WTC11 (cell line): ENCODE data around the gene STON1. TPM values are rescaled to one million over a fixed set of nuclear protein-coding genes. Genes with fewer than 3 reads are reported as not detected.

ENCODE experiments used
- ATAC-seq: fragments of 200-7000 bp; cut with Tn5 transposase; 2 replicates; pipeline ENCODE4 v1.10.0; 2021; ENCODE audit warnings: mild to moderate bottlenecking, moderate library complexity
- CTCF ChIA-PET: fragments of 300-600 bp; sonication (Branson Sonifier 250); formaldehyde crosslinking; loops from one replicate; lab custom pipeline; 2021; ENCODE audit warnings: antibody characterized with exemption; lab: Charles Lee
- POLR2A ChIA-PET: fragments of 350-600 bp; sonication (Branson Sonifier 250); formaldehyde crosslinking; loops from one replicate; lab custom pipeline; 2021; ENCODE audit warnings: antibody characterized with exemption; lab: Charles Lee
- DNase-seq: peaks from one replicate; pipeline ENCODE4 v3.0.0; 2021; ENCODE audit warnings: low spot score
- H3K27ac Mint-ChIP-seq: 2 replicates; pipeline ENCODE4 v1.8.0; 2021; ENCODE audit warnings: mixed read lengths
- H3K27me3 Mint-ChIP-seq: 2 replicates; pipeline ENCODE4 v1.8.0; 2021; ENCODE audit warnings: low read depth, mild to moderate bottlenecking, moderate library complexity, mixed read lengths
- H3K36me3 Mint-ChIP-seq: 2 replicates; pipeline ENCODE4 v1.8.0; 2021; ENCODE audit warnings: mixed read lengths
- H3K4me1 Mint-ChIP-seq: 2 replicates; pipeline ENCODE4 v1.8.0; 2022; ENCODE audit warnings: mixed read lengths
- H3K4me3 Mint-ChIP-seq: 2 replicates; pipeline ENCODE4 v1.8.0; 2021; ENCODE audit warnings: mild to moderate bottlenecking, moderate library complexity, mixed read lengths
- H3K9me3 Mint-ChIP-seq: 2 replicates; pipeline ENCODE4 v1.8.0; 2021; ENCODE audit warnings: mixed read lengths
- CBFB ChIP-seq: sonication (generic); formaldehyde crosslinking; IDR thresholded peaks from 2 replicates; pipeline ENCODE4 v1.8.1; 2022; ENCODE audit warnings: mild to moderate bottlenecking, low read depth, missing genetic modification reagents
- GABPB1 ChIP-seq: sonication (generic); formaldehyde crosslinking; IDR thresholded peaks from 2 replicates; pipeline ENCODE4 v1.8.1; 2023; ENCODE audit warnings: mild to moderate bottlenecking, missing genetic modification reagents
- IRF1 ChIP-seq: sonication (generic); formaldehyde crosslinking; IDR thresholded peaks from 2 replicates; pipeline ENCODE4 v1.8.0; 2023; ENCODE audit warnings: missing genetic modification reagents
- TEAD1 ChIP-seq: sonication (generic); formaldehyde crosslinking; IDR thresholded peaks from 2 replicates; pipeline ENCODE4 v1.8.0; 2022; ENCODE audit warnings: mild to moderate bottlenecking, missing genetic modification reagents
- ZNF423 ChIP-seq: fragments of 250-450 bp; sonication (Bioruptor Pico); IDR thresholded peaks from 2 replicates; pipeline ENCODE4 v2.1.2; 2022; ENCODE audit warnings: mild to moderate bottlenecking, moderate library complexity
- total RNA-seq: library from RNA; stranded (reverse); gene quantifications from 3 replicates; pipeline ENCODE4 v1.2.3, GENCODE V29; 2021
- TF ChIP-seq, protein P1 (sequence below): fragments of 250-450 bp; sonication (Bioruptor Pico); IDR thresholded peaks from 2 replicates; pipeline ENCODE4 v1.9.0; 2021; ENCODE audit warnings: mild to moderate bottlenecking
- TF ChIP-seq, protein P2 (sequence below): sonication (generic); formaldehyde crosslinking; IDR thresholded peaks from 2 replicates; pipeline ENCODE4 v1.8.1; 2022; ENCODE audit warnings: low read depth, missing genetic modification reagents, borderline replicate concordance
- TF ChIP-seq, protein P3 (sequence below): sonication (generic); formaldehyde crosslinking; IDR thresholded peaks from 2 replicates; pipeline ENCODE4 v1.8.1; 2023; ENCODE audit warnings: mild to moderate bottlenecking, moderate library complexity, missing genetic modification reagents
- TF ChIP-seq, protein P4 (sequence below): sonication (generic); formaldehyde crosslinking; IDR thresholded peaks from 2 replicates; pipeline ENCODE4 v1.8.1; 2023; ENCODE audit warnings: mild to moderate bottlenecking, missing genetic modification reagents

Gene STON1
- total RNA-seq, 1 experiment from 2014 or later, result 11.0 TPM

GRCh38 chr2:48511849-48512470 is 18.0 kb upstream of the STON1 start (continued):
- TF ChIP-seq, protein P1, sequence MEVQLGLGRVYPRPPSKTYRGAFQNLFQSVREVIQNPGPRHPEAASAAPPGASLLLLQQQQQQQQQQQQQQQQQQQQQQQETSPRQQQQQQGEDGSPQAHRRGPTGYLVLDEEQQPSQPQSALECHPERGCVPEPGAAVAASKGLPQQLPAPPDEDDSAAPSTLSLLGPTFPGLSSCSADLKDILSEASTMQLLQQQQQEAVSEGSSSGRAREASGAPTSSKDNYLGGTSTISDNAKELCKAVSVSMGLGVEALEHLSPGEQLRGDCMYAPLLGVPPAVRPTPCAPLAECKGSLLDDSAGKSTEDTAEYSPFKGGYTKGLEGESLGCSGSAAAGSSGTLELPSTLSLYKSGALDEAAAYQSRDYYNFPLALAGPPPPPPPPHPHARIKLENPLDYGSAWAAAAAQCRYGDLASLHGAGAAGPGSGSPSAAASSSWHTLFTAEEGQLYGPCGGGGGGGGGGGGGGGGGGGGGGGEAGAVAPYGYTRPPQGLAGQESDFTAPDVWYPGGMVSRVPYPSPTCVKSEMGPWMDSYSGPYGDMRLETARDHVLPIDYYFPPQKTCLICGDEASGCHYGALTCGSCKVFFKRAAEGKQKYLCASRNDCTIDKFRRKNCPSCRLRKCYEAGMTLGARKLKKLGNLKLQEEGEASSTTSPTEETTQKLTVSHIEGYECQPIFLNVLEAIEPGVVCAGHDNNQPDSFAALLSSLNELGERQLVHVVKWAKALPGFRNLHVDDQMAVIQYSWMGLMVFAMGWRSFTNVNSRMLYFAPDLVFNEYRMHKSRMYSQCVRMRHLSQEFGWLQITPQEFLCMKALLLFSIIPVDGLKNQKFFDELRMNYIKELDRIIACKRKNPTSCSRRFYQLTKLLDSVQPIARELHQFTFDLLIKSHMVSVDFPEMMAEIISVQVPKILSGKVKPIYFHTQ, result no peak
- TF ChIP-seq, all 79 proteins: peak for 0

DNA sequence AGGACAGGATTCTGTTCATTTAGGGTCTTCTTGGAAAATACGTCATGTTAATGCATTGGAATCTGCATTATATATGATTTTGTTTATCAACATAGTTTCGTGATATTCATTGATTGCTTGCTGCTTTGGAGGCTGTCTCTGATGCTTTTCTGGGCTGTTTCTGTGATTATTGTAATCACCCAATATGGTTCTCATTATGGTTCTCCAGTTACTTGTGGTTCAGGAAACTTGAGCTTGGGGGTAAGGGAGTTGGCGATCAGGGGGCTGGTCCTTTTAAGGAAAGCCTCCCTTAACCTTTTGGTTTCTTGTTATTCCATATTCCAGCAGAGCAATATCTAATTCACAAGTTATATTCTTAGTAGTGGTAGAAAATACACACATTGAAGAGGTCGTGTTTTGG is 17.4 kb upstream of the STON1 start:
- DNase-seq (no peak), ATAC-seq (no peak)
- ChIA-PET CTCF (no interaction called here), POLR2A (no interaction called here)
- Mint-ChIP-seq H3K27ac (peak overlapping the region; percentile 75; the same call in 1 of the 2 replicates), H3K36me3 (peaks cover 48% of the 10 kb centered on the region), H3K9me3 (no peaks in the 10 kb centered on the region), H3K27me3 (no peaks in the 10 kb centered on the region), H3K4me1 (peaks cover 48% of the 10 kb centered on the region)
- TF ChIP-seq IRF1 (CRISPR knock-in tag), result no peak
- TF ChIP-seq, protein P2, sequence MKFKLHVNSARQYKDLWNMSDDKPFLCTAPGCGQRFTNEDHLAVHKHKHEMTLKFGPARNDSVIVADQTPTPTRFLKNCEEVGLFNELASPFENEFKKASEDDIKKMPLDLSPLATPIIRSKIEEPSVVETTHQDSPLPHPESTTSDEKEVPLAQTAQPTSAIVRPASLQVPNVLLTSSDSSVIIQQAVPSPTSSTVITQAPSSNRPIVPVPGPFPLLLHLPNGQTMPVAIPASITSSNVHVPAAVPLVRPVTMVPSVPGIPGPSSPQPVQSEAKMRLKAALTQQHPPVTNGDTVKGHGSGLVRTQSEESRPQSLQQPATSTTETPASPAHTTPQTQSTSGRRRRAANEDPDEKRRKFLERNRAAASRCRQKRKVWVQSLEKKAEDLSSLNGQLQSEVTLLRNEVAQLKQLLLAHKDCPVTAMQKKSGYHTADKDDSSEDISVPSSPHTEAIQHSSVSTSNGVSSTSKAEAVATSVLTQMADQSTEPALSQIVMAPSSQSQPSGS (CRISPR knock-in tag), result no peak
- TF ChIP-seq, protein P3, sequence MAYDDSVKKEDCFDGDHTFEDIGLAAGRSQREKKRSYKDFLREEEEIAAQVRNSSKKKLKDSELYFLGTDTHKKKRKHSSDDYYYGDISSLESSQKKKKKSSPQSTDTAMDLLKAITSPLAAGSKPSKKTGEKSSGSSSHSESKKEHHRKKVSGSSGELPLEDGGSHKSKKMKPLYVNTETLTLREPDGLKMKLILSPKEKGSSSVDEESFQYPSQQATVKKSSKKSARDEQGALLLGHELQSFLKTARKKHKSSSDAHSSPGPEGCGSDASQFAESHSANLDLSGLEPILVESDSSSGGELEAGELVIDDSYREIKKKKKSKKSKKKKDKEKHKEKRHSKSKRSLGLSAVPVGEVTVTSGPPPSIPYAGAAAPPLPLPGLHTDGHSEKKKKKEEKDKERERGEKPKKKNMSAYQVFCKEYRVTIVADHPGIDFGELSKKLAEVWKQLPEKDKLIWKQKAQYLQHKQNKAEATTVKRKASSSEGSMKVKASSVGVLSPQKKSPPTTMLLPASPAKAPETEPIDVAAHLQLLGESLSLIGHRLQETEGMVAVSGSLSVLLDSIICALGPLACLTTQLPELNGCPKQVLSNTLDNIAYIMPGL (CRISPR knock-in tag), result no peak
- TF ChIP-seq, all 79 proteins: peak for 0
- no peak overlapping the region for H3K4me3 Mint-ChIP-seq

DNA sequence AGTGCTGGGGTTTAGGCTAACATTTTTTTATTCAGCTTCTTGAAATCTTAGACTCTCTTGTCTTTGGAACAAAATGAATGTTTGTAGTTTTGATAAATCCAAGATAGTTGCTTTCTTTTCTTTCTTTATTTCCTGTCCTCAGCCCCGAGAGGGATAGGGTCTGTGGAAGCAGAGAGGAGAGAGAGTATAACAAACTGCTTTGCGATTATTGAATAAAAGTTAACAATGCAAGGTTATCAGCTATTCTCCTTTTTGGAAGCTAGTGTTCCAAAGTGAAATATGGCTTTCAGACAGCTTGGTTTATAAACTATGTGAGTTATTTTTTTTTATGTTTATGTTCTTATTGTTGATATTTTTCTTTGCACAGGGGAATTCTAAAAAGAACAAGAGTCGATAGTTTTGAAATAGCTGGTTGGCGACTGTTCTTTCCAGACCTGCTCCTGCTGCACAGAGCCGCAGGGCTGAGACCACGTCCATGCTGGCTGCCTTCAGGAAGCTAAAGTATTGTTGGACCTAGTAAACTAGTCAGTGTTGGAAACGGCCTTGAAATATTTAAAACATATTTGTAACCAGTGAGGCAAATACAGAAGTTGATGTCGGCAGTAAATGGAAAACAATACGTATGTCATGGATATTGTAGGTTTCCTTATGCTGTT is 15.5 kb upstream of the STON1 start:
- DNase-seq (no peak), ATAC-seq (no peak)
- no peaks in the 10 kb centered on the region for H3K9me3 Mint-ChIP-seq
- no peaks in the 10 kb centered on the region for H3K27me3 Mint-ChIP-seq
- peaks cover 34% of the 10 kb centered on the region for H3K4me1 Mint-ChIP-seq
- CTCF ChIA-PET, result interaction anchor here (1.2 kb wide), 1 partner anchor 11 kb away, joined by 3 read pairs; no protein-coding TSS in a partner anchor
- POLR2A ChIA-PET, result no interaction called here
- H3K36me3 Mint-ChIP-seq, result peaks cover 60% of the 10 kb centered on the region
- H3K27ac Mint-ChIP-seq, result peak overlapping the region; percentile 35; the same call in 1 of the 2 replicates
- H3K4me3 Mint-ChIP-seq, result no peak overlapping the region
- no peak for TF ChIP-seq TEAD1 (CRISPR knock-in tag)
- TF ChIP-seq, protein P4, sequence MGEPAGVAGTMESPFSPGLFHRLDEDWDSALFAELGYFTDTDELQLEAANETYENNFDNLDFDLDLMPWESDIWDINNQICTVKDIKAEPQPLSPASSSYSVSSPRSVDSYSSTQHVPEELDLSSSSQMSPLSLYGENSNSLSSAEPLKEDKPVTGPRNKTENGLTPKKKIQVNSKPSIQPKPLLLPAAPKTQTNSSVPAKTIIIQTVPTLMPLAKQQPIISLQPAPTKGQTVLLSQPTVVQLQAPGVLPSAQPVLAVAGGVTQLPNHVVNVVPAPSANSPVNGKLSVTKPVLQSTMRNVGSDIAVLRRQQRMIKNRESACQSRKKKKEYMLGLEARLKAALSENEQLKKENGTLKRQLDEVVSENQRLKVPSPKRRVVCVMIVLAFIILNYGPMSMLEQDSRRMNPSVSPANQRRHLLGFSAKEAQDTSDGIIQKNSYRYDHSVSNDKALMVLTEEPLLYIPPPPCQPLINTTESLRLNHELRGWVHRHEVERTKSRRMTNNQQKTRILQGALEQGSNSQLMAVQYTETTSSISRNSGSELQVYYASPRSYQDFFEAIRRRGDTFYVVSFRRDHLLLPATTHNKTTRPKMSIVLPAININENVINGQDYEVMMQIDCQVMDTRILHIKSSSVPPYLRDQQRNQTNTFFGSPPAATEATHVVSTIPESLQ (CRISPR knock-in tag), result no peak
- no peak for TF ChIP-seq GABPB1 (CRISPR knock-in tag)
- no peak for TF ChIP-seq CBFB (CRISPR knock-in tag)
- TF ChIP-seq ZNF423 (CRISPR knock-in tag), result no peak
- TF ChIP-seq, all 79 proteins: peak for 0
